Body of pancreas (tissue), 4 donors: Measurements from ENCODE around the gene PLEKHA7. TPM values are rescaled to one million over a fixed set of nuclear protein-coding genes. Genes with fewer than 3 reads are reported as not detected.

ENCODE experiments used
- ATAC-seq: fragments of 150-250 bp; one replicate; pipeline ENCODE4 v1.9.1; 2016
- DNase-seq, 4 donors: peaks; one replicate each; pipeline ENCODE4 v3.0.0-alpha.2; 2019
- H3K27ac ChIP-seq, 4 donors: fragments of 200-600 bp; sonication (generic); 1 replicate in 3 of 4; 2 replicates in 1 of 4; pipeline versions ENCODE4 v1.5.1 to v1.6.1; 2016 to 2019; ENCODE audit warnings: mild to moderate bottlenecking in 1 of 4, mixed read lengths in 1 of 4, moderate library complexity in 1 of 4
- H3K27me3 ChIP-seq, 2 donors: fragments of 200-600 bp; sonication (generic); one replicate each; pipeline ENCODE4 v1.6.0; 2016; ENCODE audit warnings: mild to moderate bottlenecking in 1 of 2
- H3K36me3 ChIP-seq, 2 donors: fragments of 200-600 bp; sonication (generic); replicated peaks in 1 of 2; 2 replicates each; pipeline ENCODE4 v1.5.1; 2016; ENCODE audit warnings: low read depth in 2 of 2; ENCODE audit not compliant: insufficient read depth in 1 of 2
- H3K4me1 ChIP-seq: fragments of 200-600 bp; sonication (generic); one replicate; pipeline ENCODE4 v1.6.0; 2016
- H3K4me3 ChIP-seq, 2 donors: fragments of 200-600 bp; sonication (generic); 1 replicate in 1 of 2; 2 replicates in 1 of 2; pipeline ENCODE4 v1.5.1; 2016 to 2019
- H3K9me3 ChIP-seq, 3 donors: fragments of 200-600 bp; sonication (generic); 1 replicate in 2 of 3; 2 replicates in 1 of 3; pipeline ENCODE4 v1.5.1; 2016
- CTCF ChIP-seq, 7 experiments: fragments of 450-650 bp in 4 of 7; fragments of 200-600 bp in 3 of 7; sonication (generic) in 3 of 7; IDR thresholded peaks; one replicate each; pipeline ENCODE4 v1.5.1; 2016 to 2019; ENCODE audit warnings: antibody characterized with exemption in 7 of 7
- POLR2A ChIP-seq, 3 donors: fragments of 450-650 bp; IDR thresholded peaks; one replicate each; pipeline ENCODE4 v1.6.1; 2016; ENCODE audit warnings: antibody characterized with exemption in 3 of 3, mild to moderate bottlenecking in 2 of 3
- WGBS, 2 donors: methylation state at CpG; one replicate each; pipeline ENCODE4 v1.1.5; 2017; 5-methylcytosine and 5-hydroxymethylcytosine counted together
- intact Hi-C: fragments of 100-400 bp; cut with DNase I; formaldehyde crosslinking; loops from one replicate; pipeline ENCODE4 v1.15.1; 2023
- total RNA-seq, 2 donors: library from RNA; depleted of rRNA; stranded (reverse); fragments of >200 nt; gene quantifications; one replicate each; pipeline ENCODE4 v1.1.0, GENCODE V29; 2016

Gene PLEKHA7
- total RNA-seq, 2 donors from 2014 or later = 30.4 to 34.6 TPM

GRCh38 chr11:16796311-16796710 is 217.9 kb downstream of the PLEKHA7 start:
- DNase-seq (no peak), ATAC-seq (no peak)
- WGBS, 2 donors = 89 to 91% methylated on average over 4 of the region's 4 CpGs
- H3K4me1 ChIP-seq = no peaks in the 10 kb centered on the region
- TF ChIP-seq CTCF (IDR thresholded peaks at IDR 0.05) (no peak), POLR2A (IDR thresholded peaks at IDR 0.05) (no peak)
- H3K36me3 ChIP-seq = peaks cover 0 to 4% of the 10 kb centered on the region in 2 donors
- no peak overlapping the region for H3K27ac ChIP-seq
- H3K9me3 ChIP-seq = no peaks in the 10 kb centered on the region
- no peak overlapping the region for H3K4me3 ChIP-seq
- no peaks in the 10 kb centered on the region for H3K27me3 ChIP-seq
- intact Hi-C loops = no loop called here

GRCh38 chr11:16795146-16795545 is 219.1 kb downstream of the PLEKHA7 start:
- Histone ChIP-seq H3K36me3 (peaks cover 0 to 5% of the 10 kb centered on the region in 2 donors), H3K4me3 (no peak overlapping the region), H3K9me3 (no peaks in the 10 kb centered on the region), H3K27me3 (no peaks in the 10 kb centered on the region), H3K4me1 (no peaks in the 10 kb centered on the region), H3K27ac (peak overlapping the region in 1 of 4 donors; percentile 38)
- TF ChIP-seq CTCF (IDR thresholded peaks at IDR 0.05) (no peak), POLR2A (IDR thresholded peaks at IDR 0.05) (no peak)
- WGBS, 2 donors = 78 to 87% methylated on average over 8 of the region's 8 CpGs
- DNase-seq = peak in 1 of 4 donors; percentile 44
- intact Hi-C loops = no loop called here
- ATAC-seq = no peak

GRCh38 chr11:16794047-16794818 is 220.0 kb downstream of the PLEKHA7 start:
- no peaks in the 10 kb centered on the region for H3K9me3 ChIP-seq
- H3K36me3 ChIP-seq = peaks cover 0 to 5% of the 10 kb centered on the region in 2 donors
- ATAC-seq = no peak
- TF ChIP-seq CTCF (IDR thresholded peaks at IDR 0.05) (no peak), POLR2A (IDR thresholded peaks at IDR 0.05) (no peak)
- WGBS, 2 donors = 89 to 92% methylated on average over 17 of the region's 17 CpGs
- intact Hi-C loops = no loop called here
- H3K27me3 ChIP-seq = no peaks in the 10 kb centered on the region
- no peak for DNase-seq
- H3K4me3 ChIP-seq = no peak overlapping the region
- no peaks in the 10 kb centered on the region for H3K4me1 ChIP-seq
- no peak overlapping the region for H3K27ac ChIP-seq

DNA sequence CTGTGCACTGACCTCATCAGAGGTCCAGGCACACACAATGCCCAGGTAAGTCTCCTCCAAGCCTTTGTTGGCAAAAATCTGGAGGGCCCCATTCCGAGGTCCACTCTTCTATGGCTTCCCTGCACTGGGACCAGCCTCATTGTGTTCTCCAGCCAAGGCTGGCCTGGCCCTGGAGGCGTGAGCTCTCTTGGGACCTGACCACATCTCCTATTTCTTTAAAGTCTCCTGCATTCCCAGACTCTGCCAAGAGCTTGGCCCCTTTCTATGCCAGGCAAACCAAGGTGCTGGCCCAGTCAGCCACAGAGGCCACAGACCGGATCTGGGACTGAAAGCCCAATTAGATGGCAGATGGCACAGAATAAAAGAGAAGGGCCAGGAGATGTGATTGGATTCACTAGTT is 220.7 kb downstream of the PLEKHA7 start:
- Histone ChIP-seq H3K4me3 (no peak overlapping the region), H3K4me1 (no peaks in the 10 kb centered on the region), H3K27ac (no peak overlapping the region), H3K27me3 (no peaks in the 10 kb centered on the region), H3K9me3 (no peaks in the 10 kb centered on the region), H3K36me3 (peaks cover 0 to 5% of the 10 kb centered on the region in 2 donors)
- intact Hi-C loops = no loop called here
- DNase-seq (no peak), ATAC-seq (no peak)
- 91 to 100% methylated on average over 3 of the region's 3 CpGs for WGBS, 2 donors
- no peak for TF ChIP-seq CTCF (IDR thresholded peaks at IDR 0.05)
- no peak for TF ChIP-seq POLR2A (IDR thresholded peaks at IDR 0.05)

DNA sequence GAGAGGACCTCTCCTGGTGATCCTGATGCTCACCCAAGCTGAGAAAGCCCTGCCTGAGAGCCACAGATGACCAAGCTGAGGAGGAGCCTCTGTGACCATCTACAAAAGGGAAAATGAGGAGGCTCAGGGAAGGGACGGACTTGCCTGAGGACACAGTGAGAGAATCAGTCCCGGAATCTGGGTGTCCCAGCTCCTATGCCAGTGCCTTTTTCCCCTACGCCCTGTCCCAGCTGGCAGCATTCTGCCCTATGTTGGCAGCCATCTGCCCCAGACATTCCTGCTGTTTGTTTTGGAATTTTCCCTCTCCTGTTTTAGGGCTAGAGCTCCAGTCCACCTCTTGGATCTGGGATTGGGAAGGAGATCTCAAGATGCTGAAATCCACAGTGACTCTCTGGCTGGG is 221.2 kb downstream of the PLEKHA7 start:
- Histone ChIP-seq H3K9me3 (no peaks in the 10 kb centered on the region), H3K27me3 (no peaks in the 10 kb centered on the region), H3K4me3 (no peak overlapping the region), H3K27ac (no peak overlapping the region), H3K4me1 (peaks cover 3% of the 10 kb centered on the region), H3K36me3 (peaks cover 0 to 5% of the 10 kb centered on the region in 2 donors)
- ATAC-seq = no peak
- no peak for TF ChIP-seq POLR2A (IDR thresholded peaks at IDR 0.05)
- no peak for TF ChIP-seq CTCF (IDR thresholded peaks at IDR 0.05)
- intact Hi-C loops = no loop called here
- WGBS, 2 donors = 79 to 92% methylated on average over 3 of the region's 3 CpGs
- DNase-seq = no peak
